SU-DHL-6 (cell line): ENCODE measurements around the gene FBXO10.
"Not testable (repeated sequence)": the region's sequence is repeated elsewhere in the genome, so short reads cannot be mapped to it uniquely, and the experiment has no call there.

Experiments
- EZH2phosphoT487 ChIP-seq: fragments of 200-600 bp; sonication (generic), shearing (Covaris generic); conservative IDR thresholded peaks from 2 replicates; pipeline ENCODE4 v1.6.1; 2018; ENCODE audit warnings: mild to moderate bottlenecking, antibody characterized with exemption, low read length, moderate library complexity, mixed read lengths
- TF ChIP-seq, protein P1 (sequence below): fragments of 200-600 bp; sonication (generic); IDR thresholded peaks from one replicate; pipeline ENCODE4 v1.5.1; 2017; ENCODE audit warnings: antibody characterized with exemption, mild to moderate bottlenecking, low read length, moderate library complexity; ENCODE audit not compliant: insufficient read depth, poor library complexity, severe bottlenecking

DNA sequence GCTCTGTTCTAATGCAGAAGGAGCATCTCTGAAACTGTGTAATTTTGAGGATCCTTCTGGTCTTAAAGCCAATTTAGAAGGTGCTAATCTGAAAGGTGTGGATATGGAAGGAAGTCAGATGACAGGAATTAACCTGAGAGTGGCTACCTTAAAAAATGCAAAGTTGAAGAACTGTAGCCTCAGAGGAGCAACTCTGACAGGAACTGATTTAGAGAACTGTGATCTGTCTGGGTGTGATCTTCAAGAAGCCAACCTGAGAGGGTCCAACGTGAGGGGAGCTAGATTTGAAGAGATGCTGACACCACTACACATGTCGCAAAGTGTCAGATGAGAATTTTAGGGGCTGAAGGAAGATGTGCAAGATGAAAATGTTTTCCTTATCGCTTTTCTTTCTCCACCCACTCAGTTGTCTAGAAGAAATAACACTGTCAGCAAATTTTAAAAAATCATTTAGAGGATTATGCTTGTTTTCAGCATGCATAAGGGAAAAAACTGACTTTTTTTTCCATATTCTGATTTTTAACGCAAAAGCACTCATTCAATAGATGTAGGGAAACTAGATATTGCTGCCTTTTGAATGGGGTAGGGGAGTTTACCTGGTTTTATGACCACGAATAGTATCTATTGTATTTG, 98.1 kb downstream of the FBXO10 start:
- not testable (repeated sequence) for TF ChIP-seq EZH2phosphoT487
- TF ChIP-seq, protein P1, sequence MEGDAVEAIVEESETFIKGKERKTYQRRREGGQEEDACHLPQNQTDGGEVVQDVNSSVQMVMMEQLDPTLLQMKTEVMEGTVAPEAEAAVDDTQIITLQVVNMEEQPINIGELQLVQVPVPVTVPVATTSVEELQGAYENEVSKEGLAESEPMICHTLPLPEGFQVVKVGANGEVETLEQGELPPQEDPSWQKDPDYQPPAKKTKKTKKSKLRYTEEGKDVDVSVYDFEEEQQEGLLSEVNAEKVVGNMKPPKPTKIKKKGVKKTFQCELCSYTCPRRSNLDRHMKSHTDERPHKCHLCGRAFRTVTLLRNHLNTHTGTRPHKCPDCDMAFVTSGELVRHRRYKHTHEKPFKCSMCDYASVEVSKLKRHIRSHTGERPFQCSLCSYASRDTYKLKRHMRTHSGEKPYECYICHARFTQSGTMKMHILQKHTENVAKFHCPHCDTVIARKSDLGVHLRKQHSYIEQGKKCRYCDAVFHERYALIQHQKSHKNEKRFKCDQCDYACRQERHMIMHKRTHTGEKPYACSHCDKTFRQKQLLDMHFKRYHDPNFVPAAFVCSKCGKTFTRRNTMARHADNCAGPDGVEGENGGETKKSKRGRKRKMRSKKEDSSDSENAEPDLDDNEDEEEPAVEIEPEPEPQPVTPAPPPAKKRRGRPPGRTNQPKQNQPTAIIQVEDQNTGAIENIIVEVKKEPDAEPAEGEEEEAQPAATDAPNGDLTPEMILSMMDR: not testable (repeated sequence)
